Measurements from ENCODE around the gene SUMO3. TPM values are rescaled to one million over a fixed set of nuclear protein-coding genes. Genes with fewer than 3 reads are reported as not detected.

SUMO3 gene
- total and polyA plus RNA-seq, 2 of the 4 experiments (the other 2 are of a cell fraction): 64.9 to 101 TPM

- Histone ChIP-seq H4K91ac (ENCODE audit: insufficient read depth, low read depth, low read length) (no peak overlapping the region), H2BK20ac (ENCODE audit: low read depth, low read length) (no peak overlapping the region), H3K4me2 (ENCODE audit: low read depth, low read length) (no peak overlapping the region), H3K36me3 (ENCODE audit: control insufficient read depth, insufficient read depth, low read length) (peaks cover 22% of the 10 kb centered on the region), H3K4me3 (ENCODE audit: insufficient read depth, low read depth, low read length) (no peak overlapping the region), H3K79me1 (ENCODE audit: low read depth in 1 of 2, low read length in 2 of 2) (peaks cover 29 to 83% of the 10 kb centered on the region in 2 experiments), H3K23ac (ENCODE audit: low read depth, low read length) (no peak overlapping the region), H3K27me3 (ENCODE audit: control insufficient read depth, insufficient read depth, low read length) (no peaks in the 10 kb centered on the region), H2AK9ac (replicated peaks; ENCODE audit: low read depth, low read length, poor library complexity) (no peak overlapping the region), H2AFZ (replicated peaks; ENCODE audit: low read length, poor library complexity) (no peak overlapping the region), H2BK5ac (ENCODE audit: low read depth, low read length, poor library complexity, severe bottlenecking) (no peak overlapping the region), H4K5ac (ENCODE audit: low read depth, low read length) (no peak overlapping the region), H2AK5ac (ENCODE audit: low read depth, low read length) (no peak overlapping the region), H3K56ac (ENCODE audit: extremely low read depth, insufficient read depth, low read length) (no peak overlapping the region), H3K4ac (ENCODE audit: low read depth, low read length) (no peak overlapping the region), H3K9ac (ENCODE audit: low read depth, low read length) (no peak overlapping the region), H2BK15ac (ENCODE audit: low read depth, low read length) (no peak overlapping the region), H3K9me3 (ENCODE audit: control insufficient read depth, insufficient read depth, low read length) (peaks cover 11% of the 10 kb centered on the region), H3K4me1 (ENCODE audit: control insufficient read depth, insufficient read depth, low read length) (peaks cover 8% of the 10 kb centered on the region; the same call in 1 of the 2 replicates), H4K20me1 (ENCODE audit: insufficient read depth, low read length) (peaks cover 74% of the 10 kb centered on the region), H3K18ac (ENCODE audit: low read depth, low read length) (no peak overlapping the region), H3K14ac (replicated peaks; ENCODE audit: low read depth, low read length) (no peak overlapping the region), H3K9me1 (ENCODE audit: insufficient read depth, low read length) (peaks cover 11% of the 10 kb centered on the region), H4K8ac (ENCODE audit: low read depth in 2 of 2, low read length in 2 of 2) (no peak overlapping the region), H2BK120ac (ENCODE audit: low read depth, low read length) (no peak overlapping the region), H3K27ac (ENCODE audit: insufficient read depth, low read length) (no peak overlapping the region)
- ChIA-PET POLR2A (ENCODE audit: unreplicated experiment) (no interaction called here), CTCF (no interaction called here)
- intact Hi-C loops (cut with micrococcal nuclease): loop anchor here (5.0 kb wide), 1 partner anchor 58 kb away; the partner anchor contains the start of gene PTTG1IP
- in situ Hi-C loops (cut with MboI; ENCODE audit: low sequenced_read_pairs): loop anchor here (25.0 kb wide), 1 partner anchor 298 kb away; no protein-coding TSS in a partner anchor
- WGBS, 2 experiments (ENCODE audit: extremely low coverage in 2 of 2, insufficient read length in 1 of 2): 100% methylated on average over 2 of the region's 11 CpGs; no CpG with 5 or more reads in 1 of the 2 experiments
- no peak for TF ChIP-seq RCOR1 (IDR thresholded peaks at IDR 0.05; ENCODE audit: insufficient replicate concordance, low read length)
- no peak for TF ChIP-seq RFX5 (IDR thresholded peaks at IDR 0.05; ENCODE audit: low read depth, low read length)
- no peak for TF ChIP-seq FOS (IDR thresholded peaks at IDR 0.05; ENCODE audit: low read depth, low read length)
- TF ChIP-seq NFE2L2 (IDR thresholded peaks at IDR 0.05; ENCODE audit: low read depth, low read length): no peak
- no peak for TF ChIP-seq MAZ (IDR thresholded peaks at IDR 0.05; ENCODE audit: borderline replicate concordance, low read depth, low read length)
- no peak for TF ChIP-seq ELK1 (IDR thresholded peaks at IDR 0.05; ENCODE audit: borderline replicate concordance, low read depth, low read length)
- TF ChIP-seq POLR2A (IDR thresholded peaks at IDR 0.05; ENCODE audit: low read depth, low read length): no peak
- no peak for TF ChIP-seq RAD21 (IDR thresholded peaks at IDR 0.05; ENCODE audit: low read length)
- TF ChIP-seq MAFK (IDR thresholded peaks at IDR 0.05; ENCODE audit: low read depth, low read length): no peak
- no peak for TF ChIP-seq CTCF (conservative IDR thresholded peaks at IDR 0.05; ENCODE audit: low read depth, low read length)
- no peak for TF ChIP-seq USF2 (IDR thresholded peaks at IDR 0.05; ENCODE audit: low read depth, low read length)
- TF ChIP-seq CHD1 (IDR thresholded peaks at IDR 0.05; ENCODE audit: low read depth, low read length): no peak
- TF ChIP-seq SMC3 (IDR thresholded peaks at IDR 0.05; ENCODE audit: low read depth, low read length): no peak
- no peak for TF ChIP-seq BHLHE40 (IDR thresholded peaks at IDR 0.05; ENCODE audit: low read depth, low read length)
- no peak for TF ChIP-seq MXI1 (IDR thresholded peaks at IDR 0.05; ENCODE audit: borderline replicate concordance, low read depth, low read length)
- DNase-seq (no peak), ATAC-seq (ENCODE audit: low read depth) (no peak)
- dilution Hi-C loops (cut with HindIII; ENCODE audit: low sequenced_read_pairs, unreplicated experiment): no loop called here
- BruUV-seq (replicated peaks): no TSS peak
Measured at GRCh38 chr21:44814498-44815023, 3.3 kb downstream of the SUMO3 start.

All from IMR-90 (cell line).